Mesodermal cell (in vitro differentiated cells): ENCODE data around the gene MAPK8IP3.
"Not testable (repeated sequence)": the region's sequence is repeated elsewhere in the genome, so short reads cannot be mapped to it uniquely, and the experiment has no call there.

ENCODE experiments used
- H3K27ac ChIP-seq: 2 replicates; pipeline ENCODE4 v1.7.0; 2013; ENCODE audit warnings: mild to moderate bottlenecking, low read depth, low read length, moderate library complexity; ENCODE audit not compliant: severe bottlenecking
- H3K36me3 ChIP-seq: 2 replicates; pipeline ENCODE4 v1.7.1; 2013; ENCODE audit warnings: mild to moderate bottlenecking, low read length, moderate library complexity; ENCODE audit not compliant: control insufficient read depth, insufficient read depth
- H3K4me1 ChIP-seq: one replicate; pipeline ENCODE4 v1.7.1; 2013; ENCODE audit warnings: mild to moderate bottlenecking, low read length; ENCODE audit not compliant: insufficient read depth, control insufficient read depth, poor library complexity, severe bottlenecking
- H3K4me3 ChIP-seq: 2 replicates; pipeline ENCODE4 v1.7.0; 2013; ENCODE audit warnings: low read length, control low read depth, mild to moderate bottlenecking; ENCODE audit not compliant: insufficient read depth, poor library complexity, severe bottlenecking; ENCODE audit errors: extremely low read depth
- H3K9me3 ChIP-seq: 2 replicates; pipeline ENCODE4 v1.7.1; 2013; ENCODE audit warnings: mild to moderate bottlenecking, low read length, moderate library complexity; ENCODE audit not compliant: control insufficient read depth
- WGBS, 2 experiments: methylation state at CpG; one replicate each; pipeline ENCODE4 v1.1.5; 2013; ENCODE audit warnings: missing lambda C conversion rate in 2 of 2; ENCODE audit not compliant: insufficient coverage in 2 of 2; 5-methylcytosine and 5-hydroxymethylcytosine counted together

MAPK8IP3 gene

DNA sequence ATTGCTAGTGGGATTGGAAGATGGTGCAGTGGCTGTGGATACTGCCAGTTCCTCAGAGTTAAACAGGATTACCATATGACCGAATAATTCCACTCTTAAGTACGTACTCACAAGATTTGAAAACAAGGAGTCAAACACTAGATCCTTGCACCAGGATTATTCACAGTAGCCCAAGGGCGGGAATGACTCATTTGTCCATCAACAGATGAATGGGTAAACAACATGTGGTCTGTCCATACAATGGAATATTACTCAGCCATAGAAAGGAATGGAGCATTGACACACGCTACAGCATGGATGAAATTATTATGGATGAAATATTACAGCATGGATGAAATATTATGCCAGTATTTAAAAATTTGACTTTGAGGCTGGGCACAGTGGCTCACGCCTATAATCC, 9.1 kb upstream of the MAPK8IP3 start:
- no peak overlapping the region for H3K4me3 ChIP-seq
- H3K9me3 ChIP-seq: peaks cover 7% of the 10 kb centered on the region
- H3K4me1 ChIP-seq: peaks cover 8% of the 10 kb centered on the region
- WGBS, 2 experiments: 95 to 100% methylated on average over 2 to 4 of the region's 5 CpGs
- no peak overlapping the region for H3K27ac ChIP-seq
- H3K36me3 ChIP-seq: peaks cover 98% of the 10 kb centered on the region

DNA sequence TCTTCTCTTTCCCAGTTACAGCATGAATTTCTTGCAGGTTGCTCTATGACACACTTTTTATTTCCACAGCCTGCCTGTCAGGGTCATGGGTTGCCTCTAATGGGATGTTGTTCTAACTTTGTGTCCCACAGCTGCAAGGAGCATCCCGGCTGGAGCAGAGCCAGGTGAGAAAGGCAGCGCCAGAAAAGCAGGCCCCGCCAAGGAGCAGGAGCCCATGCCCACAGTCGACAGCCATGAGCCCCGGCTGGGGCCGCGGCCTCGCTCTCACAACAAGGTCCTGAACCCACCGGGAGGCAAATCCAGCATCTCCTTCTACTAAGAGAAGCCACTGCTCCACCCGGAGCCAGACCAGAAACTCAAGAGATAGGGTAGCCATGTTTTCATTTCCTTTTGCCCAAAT, 7.3 kb upstream of the MAPK8IP3 start:
- Histone ChIP-seq H3K4me1 (peaks cover 2% of the 10 kb centered on the region), H3K4me3 (no peak overlapping the region), H3K9me3 (peaks cover 7% of the 10 kb centered on the region), H3K27ac (no peak overlapping the region), H3K36me3 (peaks cover 96% of the 10 kb centered on the region)
- WGBS, 2 experiments: 96 to 99% methylated on average over 9 to 10 of the region's 10 CpGs

DNA sequence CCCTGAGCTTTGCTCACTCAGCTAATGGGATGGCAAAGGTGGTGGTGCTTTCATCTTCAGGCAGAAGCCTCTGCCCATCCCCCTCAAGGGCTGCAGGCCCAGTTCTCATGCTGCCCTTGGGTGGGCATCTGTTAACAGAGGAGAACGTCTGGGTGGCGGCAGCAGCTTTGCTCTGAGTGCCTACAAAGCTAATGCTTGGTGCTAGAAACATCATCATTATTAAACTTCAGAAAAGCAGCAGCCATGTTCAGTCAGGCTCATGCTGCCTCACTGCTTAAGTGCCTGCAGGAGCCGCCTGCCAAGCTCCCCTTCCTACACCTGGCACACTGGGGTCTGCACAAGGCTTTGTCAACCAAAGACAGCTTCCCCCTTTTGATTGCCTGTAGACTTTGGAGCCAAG, 5.7 kb upstream of the MAPK8IP3 start:
- H3K4me3 ChIP-seq: no peak overlapping the region
- peaks cover 2% of the 10 kb centered on the region for H3K4me1 ChIP-seq
- peaks cover 7% of the 10 kb centered on the region for H3K9me3 ChIP-seq
- 92 to 96% methylated on average over 3 of the region's 3 CpGs for WGBS, 2 experiments
- H3K36me3 ChIP-seq: peaks cover 80% of the 10 kb centered on the region
- H3K27ac ChIP-seq: no peak overlapping the region

DNA sequence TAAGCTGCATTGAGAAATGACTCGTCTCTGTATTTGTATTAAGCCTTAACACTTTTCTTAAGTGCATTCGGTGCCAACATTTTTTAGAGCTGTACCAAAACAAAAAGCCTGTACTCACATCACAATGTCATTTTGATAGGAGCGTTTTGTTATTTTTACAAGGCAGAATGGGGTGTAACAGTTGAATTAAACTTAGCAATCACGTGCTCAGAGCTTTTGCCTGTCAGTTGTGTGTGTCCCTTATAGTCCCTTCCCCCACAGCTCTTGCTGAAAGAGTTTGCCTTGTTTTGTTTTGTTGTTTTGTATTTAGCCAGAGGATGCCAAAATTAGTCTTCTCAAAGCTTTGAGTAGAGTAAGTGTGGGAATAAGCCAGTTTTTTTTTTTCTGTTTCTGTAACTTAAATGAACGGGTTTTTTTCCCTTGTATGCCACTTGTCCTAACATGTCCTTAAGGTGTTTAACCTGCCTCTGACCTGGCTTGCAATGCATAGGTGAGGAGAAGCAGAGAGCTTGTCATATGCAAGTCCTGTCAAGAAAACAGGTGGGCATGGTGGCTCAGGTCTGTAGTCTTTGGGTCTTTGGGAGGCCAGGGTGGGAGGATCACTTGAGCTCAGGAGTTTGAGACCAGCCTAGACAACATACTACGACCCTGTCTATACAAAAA, 4.6 kb upstream of the MAPK8IP3 start:
- no peak overlapping the region for H3K4me3 ChIP-seq
- peaks cover 2% of the 10 kb centered on the region for H3K4me1 ChIP-seq
- peaks cover 69% of the 10 kb centered on the region for H3K36me3 ChIP-seq
- 95 to 98% methylated on average over 4 of the region's 6 CpGs for WGBS, 2 experiments
- peak overlapping the region; percentile 16 for H3K27ac ChIP-seq
- peaks cover 6% of the 10 kb centered on the region for H3K9me3 ChIP-seq

DNA sequence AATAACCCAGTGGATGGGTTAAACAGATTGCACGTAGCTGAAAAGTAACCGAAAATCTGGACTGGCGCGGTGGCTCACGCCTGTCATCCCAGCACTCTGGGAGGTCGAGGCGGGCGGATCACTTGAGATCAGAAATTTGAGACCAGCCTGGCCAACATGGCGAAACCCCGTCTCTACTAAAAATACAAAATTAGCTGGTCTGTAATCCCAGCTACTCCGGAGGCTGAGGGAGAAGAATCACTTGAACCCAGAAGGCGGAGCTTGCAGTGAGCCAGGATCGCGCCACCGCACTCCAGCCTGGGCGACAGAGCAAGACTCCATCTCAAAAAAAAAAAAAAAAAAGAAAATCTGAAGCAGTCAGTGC, 689 bp upstream of the MAPK8IP3 start:
- Histone ChIP-seq H3K4me1 (peaks cover 23% of the 10 kb centered on the region), H3K4me3 (peak overlapping the region; percentile 95), H3K36me3 (peaks cover 38% of the 10 kb centered on the region), H3K27ac (peak overlapping the region; percentile 93)
- WGBS, 2 experiments: 1% methylated on average over 7 to 9 of the region's 16 CpGs
- H3K9me3 ChIP-seq: not testable (repeated sequence)

DNA sequence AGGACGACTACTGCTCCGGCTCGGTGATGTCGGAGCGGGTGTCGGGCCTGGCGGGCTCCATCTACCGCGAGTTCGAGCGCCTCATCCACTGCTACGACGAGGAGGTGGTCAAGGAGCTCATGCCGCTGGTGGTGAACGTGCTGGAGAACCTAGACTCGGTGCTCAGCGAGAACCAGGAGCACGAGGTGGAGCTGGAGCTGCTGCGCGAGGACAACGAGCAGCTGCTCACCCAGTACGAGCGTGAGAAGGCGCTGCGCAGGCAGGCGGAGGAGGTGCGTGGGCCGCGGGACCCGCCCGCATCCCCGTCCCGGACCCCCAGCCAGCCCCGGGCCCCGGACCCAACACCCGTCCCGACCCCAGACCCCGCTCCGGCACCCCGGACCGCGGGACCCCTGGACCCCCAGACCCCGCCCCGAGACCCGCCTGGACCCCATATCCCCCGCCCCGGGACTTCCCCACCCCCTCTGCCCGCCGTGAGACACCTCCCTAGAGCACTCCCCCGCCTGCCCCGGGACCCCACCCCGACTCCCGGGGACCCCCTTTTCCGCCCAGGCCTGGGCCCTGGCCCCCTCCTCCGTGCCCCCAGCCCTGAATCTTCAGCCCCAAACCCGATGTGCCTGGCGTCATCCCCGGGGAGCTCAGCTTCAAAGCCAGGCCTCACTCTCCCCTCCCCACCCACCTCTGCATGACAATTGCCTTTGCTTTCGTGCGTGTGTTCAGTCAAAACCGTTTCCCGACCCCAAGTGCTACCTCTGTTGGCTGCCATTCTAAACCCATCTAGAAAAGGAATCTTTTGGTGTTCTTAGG, 594 bp downstream of the MAPK8IP3 start:
- peaks cover 26% of the 10 kb centered on the region for H3K36me3 ChIP-seq
- H3K4me1 ChIP-seq: peaks cover 21% of the 10 kb centered on the region
- WGBS, 2 experiments: 0 to 1% methylated on average over 36 to 42 of the region's 62 CpGs
- H3K9me3 ChIP-seq: no peaks in the 10 kb centered on the region
- peak overlapping the region; percentile 95 for H3K4me3 ChIP-seq
- peak overlapping the region; percentile 16 for H3K27ac ChIP-seq

DNA sequence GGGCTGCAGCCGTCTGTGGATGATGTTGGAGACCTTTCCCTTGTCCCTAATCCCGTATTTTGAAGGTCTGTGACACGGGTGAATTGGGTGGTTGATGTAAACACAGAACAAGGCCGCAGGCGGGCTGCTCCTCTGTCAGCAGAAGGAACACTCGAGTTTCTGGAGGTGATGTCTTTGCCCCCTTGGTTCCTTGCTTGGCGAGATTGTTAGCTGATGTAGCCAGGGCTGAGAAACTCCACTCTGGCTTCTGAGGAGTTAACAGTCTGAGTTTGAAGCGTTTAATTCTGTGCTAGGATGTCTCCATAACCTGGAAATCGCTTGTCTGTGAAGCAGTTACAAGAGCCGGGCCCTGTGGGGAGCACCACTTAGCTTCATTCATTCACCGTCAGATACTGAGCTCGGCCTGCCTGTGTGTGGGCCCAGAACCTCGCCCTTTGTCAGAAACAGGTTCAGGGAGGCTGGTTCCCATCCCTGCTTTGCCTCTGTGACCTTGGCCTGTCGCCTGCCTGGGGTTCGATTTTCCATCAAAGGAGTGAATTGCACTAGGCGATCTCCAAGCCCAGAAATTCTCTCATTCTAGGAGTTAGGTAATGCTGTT, 1.3 kb downstream of the MAPK8IP3 start:
- peaks cover 21% of the 10 kb centered on the region for H3K4me1 ChIP-seq
- H3K36me3 ChIP-seq: peaks cover 19% of the 10 kb centered on the region
- WGBS, 2 experiments: 42 to 53% methylated on average over 13 to 16 of the region's 16 CpGs
- peak overlapping the region; percentile 6 for H3K27ac ChIP-seq
- no peaks in the 10 kb centered on the region for H3K9me3 ChIP-seq
- H3K4me3 ChIP-seq: peak overlapping the region; percentile 95

DNA sequence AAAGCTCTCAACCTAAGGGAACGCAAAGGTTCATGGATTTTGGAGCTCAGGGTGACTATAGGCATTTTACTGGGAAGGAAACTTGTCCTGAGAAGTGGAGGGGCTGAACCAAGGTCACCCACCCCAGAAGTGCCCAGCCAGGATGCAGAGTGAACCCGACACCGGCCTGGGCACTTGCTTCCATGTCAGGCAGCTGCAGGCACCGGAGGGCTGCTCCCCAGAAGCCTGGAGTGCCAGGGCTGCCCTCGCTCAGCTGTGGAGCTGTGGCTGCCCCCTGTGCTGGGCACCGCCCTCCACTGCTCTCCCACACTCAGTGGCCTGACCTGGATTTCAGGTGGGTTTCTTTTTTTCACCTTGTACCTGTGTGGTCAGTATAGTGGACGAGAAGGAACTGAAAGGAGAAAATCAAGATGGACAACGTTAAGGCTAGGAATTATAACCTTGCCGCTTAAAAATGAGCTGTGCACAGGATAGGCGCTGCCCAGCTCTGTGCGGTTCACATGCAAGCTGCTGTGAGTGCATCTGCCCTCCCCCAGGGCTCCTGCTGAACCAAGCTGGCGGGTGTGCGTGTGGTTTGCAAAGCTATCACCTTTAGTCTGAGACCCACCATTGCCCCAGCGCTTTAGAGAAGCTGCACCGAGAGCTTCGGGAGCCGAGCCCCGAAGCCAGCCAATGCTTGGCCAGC, 2.2 kb downstream of the MAPK8IP3 start:
- WGBS, 2 experiments: 92 to 93% methylated on average over 14 to 18 of the region's 18 CpGs
- Histone ChIP-seq H3K4me1 (peaks cover 29% of the 10 kb centered on the region), H3K36me3 (peaks cover 9% of the 10 kb centered on the region), H3K27ac (no peak overlapping the region), H3K4me3 (no peak overlapping the region), H3K9me3 (no peaks in the 10 kb centered on the region)

DNA sequence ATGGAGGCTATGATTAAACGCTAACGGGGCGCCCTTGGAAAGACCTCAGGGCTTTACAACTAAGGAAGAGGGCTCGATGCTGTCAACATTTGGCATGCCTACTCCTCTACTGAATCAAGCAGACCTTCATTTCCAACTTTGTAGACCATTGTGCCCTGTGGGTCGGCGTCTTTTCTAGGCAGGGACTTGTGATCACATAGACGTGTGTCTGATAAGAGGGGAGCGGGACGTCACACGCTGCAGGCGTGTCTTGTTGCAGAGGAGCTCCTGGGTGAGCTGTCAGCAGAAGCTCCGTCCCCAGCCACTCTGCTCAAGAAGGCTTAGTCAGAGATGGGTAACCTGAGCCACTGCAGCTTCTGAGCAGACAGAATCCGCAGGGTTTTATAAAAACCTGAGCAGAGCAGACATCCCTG, 2.8 kb downstream of the MAPK8IP3 start:
- no peak overlapping the region for H3K4me3 ChIP-seq
- H3K36me3 ChIP-seq: peaks cover 7% of the 10 kb centered on the region
- WGBS, 2 experiments: 92 to 94% methylated on average over 13 of the region's 13 CpGs
- H3K4me1 ChIP-seq: peaks cover 30% of the 10 kb centered on the region
- no peak overlapping the region for H3K27ac ChIP-seq
- no peaks in the 10 kb centered on the region for H3K9me3 ChIP-seq

DNA sequence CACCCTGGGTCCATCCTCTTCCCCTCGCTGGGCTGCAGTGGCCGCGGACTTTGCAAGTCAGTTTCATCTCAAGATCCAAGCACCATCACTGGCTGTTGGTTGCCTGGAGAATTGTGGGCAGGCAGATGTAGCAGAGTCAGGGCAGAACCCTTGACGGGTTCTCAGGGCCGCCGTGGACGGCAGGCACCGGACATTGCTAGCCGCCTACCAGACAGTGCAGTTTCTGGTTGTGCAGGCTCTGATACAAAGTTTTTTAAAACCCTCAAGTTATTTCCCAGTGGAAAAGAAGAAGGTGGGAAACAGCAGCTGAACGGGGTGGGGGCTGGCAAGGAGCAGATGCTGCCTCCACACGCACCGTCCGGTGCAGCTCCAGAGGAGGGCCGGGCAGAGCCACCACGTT, 3.4 kb downstream of the MAPK8IP3 start:
- WGBS, 2 experiments: 94 to 98% methylated on average over 13 to 15 of the region's 15 CpGs

More for the DNA sequence above, 3.4 kb downstream of the MAPK8IP3 start:
- no peak overlapping the region for H3K27ac ChIP-seq
- H3K9me3 ChIP-seq: no peaks in the 10 kb centered on the region
- H3K4me3 ChIP-seq: no peak overlapping the region
- H3K36me3 ChIP-seq: peaks cover 7% of the 10 kb centered on the region
- peaks cover 30% of the 10 kb centered on the region for H3K4me1 ChIP-seq
